BE2C (cell line): ENCODE results near the gene EPB41L3.

Experiments used
- DNase-seq: peaks from one replicate; pipeline ENCODE4 v3.0.0-alpha.2; 2020
- H3K27me3 ChIP-seq: fragments of 250-450 bp; sonication (Bioruptor Pico); 2 replicates; pipeline ENCODE4 v1.5.1; 2020; ENCODE audit warnings: mild to moderate bottlenecking
- H3K36me3 ChIP-seq: fragments of 250-450 bp; sonication (Bioruptor Pico); 2 replicates; pipeline ENCODE4 v1.5.1; 2020; ENCODE audit warnings: mild to moderate bottlenecking
- H3K4me1 ChIP-seq: fragments of 250-450 bp; sonication (Bioruptor Pico); 2 replicates; pipeline ENCODE4 v1.5.1; 2020
- H3K4me3 ChIP-seq: 2 replicates; pipeline ENCODE4 v1.5.1; 2011; ENCODE audit warnings: low read depth, low read length
- H3K9me3 ChIP-seq: fragments of 250-450 bp; sonication (Bioruptor Pico); 2 replicates; pipeline ENCODE4 v1.5.1; 2020
- TF ChIP-seq, protein P1 (sequence below): IDR thresholded peaks from 2 replicates; pipeline ENCODE4 v1.5.1; 2012; ENCODE audit warnings: mild to moderate bottlenecking, low read depth, low read length

The EPB41L3 gene

GRCh38 chr18:5425721-5426120 lies 118.1 kb downstream of the EPB41L3 start:
- no peaks in the 10 kb centered on the region for H3K36me3 ChIP-seq
- TF ChIP-seq, protein P1, sequence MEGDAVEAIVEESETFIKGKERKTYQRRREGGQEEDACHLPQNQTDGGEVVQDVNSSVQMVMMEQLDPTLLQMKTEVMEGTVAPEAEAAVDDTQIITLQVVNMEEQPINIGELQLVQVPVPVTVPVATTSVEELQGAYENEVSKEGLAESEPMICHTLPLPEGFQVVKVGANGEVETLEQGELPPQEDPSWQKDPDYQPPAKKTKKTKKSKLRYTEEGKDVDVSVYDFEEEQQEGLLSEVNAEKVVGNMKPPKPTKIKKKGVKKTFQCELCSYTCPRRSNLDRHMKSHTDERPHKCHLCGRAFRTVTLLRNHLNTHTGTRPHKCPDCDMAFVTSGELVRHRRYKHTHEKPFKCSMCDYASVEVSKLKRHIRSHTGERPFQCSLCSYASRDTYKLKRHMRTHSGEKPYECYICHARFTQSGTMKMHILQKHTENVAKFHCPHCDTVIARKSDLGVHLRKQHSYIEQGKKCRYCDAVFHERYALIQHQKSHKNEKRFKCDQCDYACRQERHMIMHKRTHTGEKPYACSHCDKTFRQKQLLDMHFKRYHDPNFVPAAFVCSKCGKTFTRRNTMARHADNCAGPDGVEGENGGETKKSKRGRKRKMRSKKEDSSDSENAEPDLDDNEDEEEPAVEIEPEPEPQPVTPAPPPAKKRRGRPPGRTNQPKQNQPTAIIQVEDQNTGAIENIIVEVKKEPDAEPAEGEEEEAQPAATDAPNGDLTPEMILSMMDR = no peak
- no peak for DNase-seq

GRCh38 chr18:5424903-5425664 lies 118.7 kb downstream of the EPB41L3 start:
- TF ChIP-seq, protein P1 = peak; percentile 33; the same call in 1 of the 2 replicates
- no peaks in the 10 kb centered on the region for H3K9me3 ChIP-seq
- no peaks in the 10 kb centered on the region for H3K4me1 ChIP-seq
- H3K27me3 ChIP-seq = no peaks in the 10 kb centered on the region
- H3K4me3 ChIP-seq = no peak overlapping the region
- H3K36me3 ChIP-seq = no peaks in the 10 kb centered on the region
- DNase-seq = no peak

More at GRCh38 chr18:5425721-5426120, 118.1 kb downstream of the EPB41L3 start:
- Histone ChIP-seq H3K4me1 (no peaks in the 10 kb centered on the region), H3K27me3 (no peaks in the 10 kb centered on the region), H3K9me3 (no peaks in the 10 kb centered on the region), H3K4me3 (no peak overlapping the region)

GRCh38 chr18:5422626-5423025 lies 121.2 kb downstream of the EPB41L3 start:
- H3K4me1 ChIP-seq = no peaks in the 10 kb centered on the region
- TF ChIP-seq, protein P1 = no peak
- H3K27me3 ChIP-seq = no peaks in the 10 kb centered on the region
- H3K36me3 ChIP-seq = no peaks in the 10 kb centered on the region
- DNase-seq = no peak
- no peaks in the 10 kb centered on the region for H3K9me3 ChIP-seq
- no peak overlapping the region for H3K4me3 ChIP-seq

- Histone ChIP-seq H3K4me3 (no peak overlapping the region), H3K4me1 (no peaks in the 10 kb centered on the region), H3K36me3 (no peaks in the 10 kb centered on the region), H3K27me3 (no peaks in the 10 kb centered on the region), H3K9me3 (no peaks in the 10 kb centered on the region)
- no peak for DNase-seq
- TF ChIP-seq, protein P1 = no peak
Observed at GRCh38 chr18:5421981-5422380, 121.8 kb downstream of the EPB41L3 start.

DNA sequence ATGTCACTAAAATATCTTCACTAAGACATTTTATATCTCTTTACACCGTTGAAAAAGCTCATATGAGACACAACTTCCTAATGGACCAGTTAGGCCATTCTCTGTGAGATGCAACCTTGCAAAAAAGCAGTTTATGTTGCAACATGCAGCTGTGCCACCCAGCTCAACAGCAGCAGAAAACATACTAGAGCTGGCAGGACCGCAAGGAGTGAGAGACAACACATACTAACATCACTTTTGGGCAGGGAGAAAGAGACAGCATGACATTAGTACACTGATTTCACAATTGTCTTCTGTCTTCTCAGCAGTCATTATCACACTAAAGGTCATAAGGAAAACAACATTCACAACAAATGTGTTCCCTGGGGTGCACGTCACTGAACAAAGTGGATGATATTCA lies 122.9 kb downstream of the EPB41L3 start:
- TF ChIP-seq, protein P1 = no peak
- H3K4me1 ChIP-seq = no peaks in the 10 kb centered on the region
- DNase-seq = no peak
- H3K9me3 ChIP-seq = no peaks in the 10 kb centered on the region
- no peak overlapping the region for H3K4me3 ChIP-seq
- no peaks in the 10 kb centered on the region for H3K36me3 ChIP-seq
- no peaks in the 10 kb centered on the region for H3K27me3 ChIP-seq

- no peaks in the 10 kb centered on the region for H3K27me3 ChIP-seq
- no peaks in the 10 kb centered on the region for H3K4me1 ChIP-seq
- TF ChIP-seq, protein P1 = no peak
- H3K4me3 ChIP-seq = no peak overlapping the region
- H3K9me3 ChIP-seq = no peaks in the 10 kb centered on the region
- DNase-seq = no peak
- H3K36me3 ChIP-seq = no peaks in the 10 kb centered on the region
Observed at GRCh38 chr18:5419601-5420000, 124.2 kb downstream of the EPB41L3 start.
